IMR-90 (cell line): ENCODE measurements around the gene FAM199X. TPM values are rescaled to one million over a fixed set of nuclear protein-coding genes. Genes with fewer than 3 reads are reported as not detected.

ENCODE experiments used
- ATAC-seq: fragments of 200-7000 bp; cut with Tn5 transposase; 2 replicates; pipeline ENCODE4 v1.9.1; 2020; ENCODE audit warnings: low read depth, mild to moderate bottlenecking, moderate library complexity
- BruUV-seq: library from RNA; stranded (reverse); fragments of 400-500 nt; replicated peaks from 2 replicates; lab custom pipeline; 2021; lab: Mats Ljungman, UMichigan
- CTCF ChIA-PET: fragments of 300-600 bp; formaldehyde crosslinking; extraction: SDS; loops from one replicate; lab custom pipeline; 2021; ENCODE audit warnings: antibody characterized with exemption; lab: Yijun Ruan, JAX
- POLR2A ChIA-PET: fragments of 300-600 bp; sonication (Branson Sonifier 250); formaldehyde crosslinking; loops from one replicate; lab custom pipeline; 2022; ENCODE audit warnings: antibody characterized with exemption; ENCODE audit not compliant: unreplicated experiment; lab: Charles Lee
- DNase-seq: peaks from one replicate; pipeline ENCODE4 v3.0.0; 2013
- H2AFZ ChIP-seq: replicated peaks from 2 replicates; pipeline ENCODE3; 2013; ENCODE audit warnings: low read length, mild to moderate bottlenecking; ENCODE audit not compliant: poor library complexity
- H2AK5ac ChIP-seq: 2 replicates; pipeline ENCODE4 v1.6.1; 2013; ENCODE audit warnings: low read depth, low read length, inconsistent platforms
- H2AK9ac ChIP-seq: replicated peaks from 2 replicates; pipeline ENCODE3; 2013; ENCODE audit warnings: mild to moderate bottlenecking, low read depth, low read length, moderate library complexity; ENCODE audit not compliant: poor library complexity
- H2BK120ac ChIP-seq: 2 replicates; pipeline ENCODE4 v1.6.1; 2013; ENCODE audit warnings: low read depth, low read length, inconsistent platforms
- H2BK15ac ChIP-seq: 3 replicates; pipeline ENCODE4 v1.6.1; 2013; ENCODE audit warnings: low read depth, low read length, inconsistent platforms
- H2BK20ac ChIP-seq: 2 replicates; pipeline ENCODE4 v1.6.1; 2013; ENCODE audit warnings: low read depth, mild to moderate bottlenecking, inconsistent platforms, low read length, moderate library complexity
- H2BK5ac ChIP-seq: 2 replicates; pipeline ENCODE4 v1.6.1; 2013; ENCODE audit warnings: mild to moderate bottlenecking, low read depth, low read length, inconsistent platforms; ENCODE audit not compliant: poor library complexity, severe bottlenecking
- H3K14ac ChIP-seq: replicated peaks from 2 replicates; pipeline ENCODE4 v1.6.1; 2013; ENCODE audit warnings: low read depth, low read length, inconsistent platforms
- H3K18ac ChIP-seq: 2 replicates; pipeline ENCODE4 v1.6.1; 2013; ENCODE audit warnings: low read depth, low read length, control low read depth
- H3K23ac ChIP-seq: 2 replicates; pipeline ENCODE4 v1.6.1; 2013; ENCODE audit warnings: low read depth, low read length, inconsistent platforms
- H3K27ac ChIP-seq: 2 replicates; pipeline ENCODE4 v1.5.1; 2013; ENCODE audit warnings: mild to moderate bottlenecking, control low read depth, low read length; ENCODE audit not compliant: insufficient read depth
- H3K27me3 ChIP-seq: 2 replicates; pipeline ENCODE4 v1.6.1; 2013; ENCODE audit warnings: low read length; ENCODE audit not compliant: control insufficient read depth, insufficient read depth
- H3K36me3 ChIP-seq: 2 replicates; pipeline ENCODE4 v1.6.1; 2013; ENCODE audit warnings: low read length, mixed read lengths; ENCODE audit not compliant: control insufficient read depth, insufficient read depth
- H3K4ac ChIP-seq: 2 replicates; pipeline ENCODE4 v1.6.1; 2013; ENCODE audit warnings: low read depth, low read length, inconsistent platforms
- H3K4me1 ChIP-seq: 2 replicates; pipeline ENCODE4 v1.6.1; 2013; ENCODE audit warnings: low read length, mixed read lengths; ENCODE audit not compliant: control insufficient read depth, insufficient read depth
- H3K4me2 ChIP-seq: 2 replicates; pipeline ENCODE4 v1.6.1; 2013; ENCODE audit warnings: low read depth, mild to moderate bottlenecking, control low read depth, low read length, moderate library complexity
- H3K4me3 ChIP-seq: 2 replicates; pipeline ENCODE4 v1.5.1; 2013; ENCODE audit warnings: low read depth, mild to moderate bottlenecking, control low read depth, low read length, moderate library complexity; ENCODE audit not compliant: insufficient read depth
- H3K56ac ChIP-seq: 2 replicates; pipeline ENCODE4 v1.6.1; 2013; ENCODE audit warnings: low read length, inconsistent platforms; ENCODE audit not compliant: insufficient read depth; ENCODE audit errors: extremely low read depth
- H3K79me1 ChIP-seq, 2 experiments: 2 replicates each; pipeline ENCODE4 v1.6.1; 2013; ENCODE audit warnings: low read length in 2 of 2, inconsistent platforms in 1 of 2, low read depth in 1 of 2
- H3K9ac ChIP-seq: 2 replicates; pipeline ENCODE4 v1.6.1; 2013; ENCODE audit warnings: low read depth, low read length, control low read depth
- H3K9me1 ChIP-seq: 2 replicates; pipeline ENCODE4 v1.6.1; 2013; ENCODE audit warnings: low read length, inconsistent platforms; ENCODE audit not compliant: insufficient read depth
- H3K9me3 ChIP-seq: 2 replicates; pipeline ENCODE4 v1.6.1; 2013; ENCODE audit warnings: low read length; ENCODE audit not compliant: control insufficient read depth, insufficient read depth
- H4K20me1 ChIP-seq: 2 replicates; pipeline ENCODE4 v1.6.1; 2013; ENCODE audit warnings: low read length, inconsistent platforms; ENCODE audit not compliant: insufficient read depth
- H4K5ac ChIP-seq: 2 replicates; pipeline ENCODE4 v1.6.1; 2013; ENCODE audit warnings: mild to moderate bottlenecking, low read depth, low read length, control low read depth
- H4K8ac ChIP-seq, 2 experiments: 2 replicates each; pipeline ENCODE4 v1.6.1; 2013; ENCODE audit warnings: low read depth in 2 of 2, low read length in 2 of 2, control low read depth in 1 of 2, inconsistent platforms in 1 of 2
- H4K91ac ChIP-seq: 2 replicates; pipeline ENCODE4 v1.6.1; 2013; ENCODE audit warnings: low read depth, low read length, inconsistent platforms; ENCODE audit not compliant: insufficient read depth
- CEBPB ChIP-seq: IDR thresholded peaks from 2 replicates; pipeline ENCODE4 v1.6.1; 2012; ENCODE audit warnings: low read depth, low read length, improper control_type of control experiment
- CHD1 ChIP-seq: IDR thresholded peaks from 2 replicates; pipeline ENCODE4 v1.6.1; 2012; ENCODE audit warnings: low read depth, low read length, improper control_type of control experiment
- CTCF ChIP-seq: conservative IDR thresholded peaks from 2 replicates; pipeline ENCODE4 v1.5.1; 2012; ENCODE audit warnings: mild to moderate bottlenecking, low read depth, low read length, improper control_type of control experiment
- ELK1 ChIP-seq: fragments of 150-350 bp; IDR thresholded peaks from 2 replicates; pipeline ENCODE4 v1.6.1; 2016; ENCODE audit warnings: low read depth, mild to moderate bottlenecking, low read length, moderate library complexity, borderline replicate concordance
- FOS ChIP-seq: fragments of 150-350 bp; IDR thresholded peaks from 2 replicates; pipeline ENCODE4 v1.6.1; 2016; ENCODE audit warnings: low read depth, low read length
- MAFK ChIP-seq: IDR thresholded peaks from 2 replicates; pipeline ENCODE4 v1.6.1; 2012; ENCODE audit warnings: low read depth, low read length, improper control_type of control experiment
- MAZ ChIP-seq: IDR thresholded peaks from 2 replicates; pipeline ENCODE4 v1.6.1; 2012; ENCODE audit warnings: low read depth, mild to moderate bottlenecking, low read length, improper control_type of control experiment, moderate library complexity, borderline replicate concordance
- MXI1 ChIP-seq: IDR thresholded peaks from 2 replicates; pipeline ENCODE4 v1.6.1; 2012; ENCODE audit warnings: low read depth, mild to moderate bottlenecking, low read length, moderate library complexity, borderline replicate concordance
- NFE2L2 ChIP-seq: fragments of 150-350 bp; IDR thresholded peaks from 2 replicates; pipeline ENCODE4 v1.6.1; 2016; ENCODE audit warnings: low read depth, mild to moderate bottlenecking, low read length
- POLR2A ChIP-seq: IDR thresholded peaks from 2 replicates; pipeline ENCODE4 v1.6.1; 2012; ENCODE audit warnings: mild to moderate bottlenecking, low read depth, low read length
- RCOR1 ChIP-seq: IDR thresholded peaks from 2 replicates; pipeline ENCODE4 v1.6.1; 2012; ENCODE audit warnings: mild to moderate bottlenecking, low read length, improper control_type of control experiment; ENCODE audit not compliant: insufficient replicate concordance
- RFX5 ChIP-seq: IDR thresholded peaks from 2 replicates; pipeline ENCODE4 v1.8.0; 2012; ENCODE audit warnings: low read depth, mild to moderate bottlenecking, low read length, moderate library complexity
- SMC3 ChIP-seq: fragments of 150-350 bp; IDR thresholded peaks from 2 replicates; pipeline ENCODE4 v1.6.1; 2016; ENCODE audit warnings: low read depth, mild to moderate bottlenecking, antibody characterized with exemption, low read length, moderate library complexity
- WGBS, 2 experiments: methylation state at CpG; one replicate each; pipeline versions ENCODE4 v1.1.5 to v1.1.7; 2013; ENCODE audit warnings: missing lambda C conversion rate in 2 of 2; ENCODE audit not compliant: insufficient read length in 1 of 2; ENCODE audit errors: extremely low coverage in 2 of 2; 5-methylcytosine and 5-hydroxymethylcytosine counted together
- dilution Hi-C: fragments of 300-500 bp; cut with HindIII; formaldehyde crosslinking; loops from one replicate; pipeline ENCODE4 v1.14.3; 2018; ENCODE audit warnings: low sequenced_read_pairs; ENCODE audit not compliant: unreplicated experiment
- in situ Hi-C: fragments of 300-500 bp; cut with MboI; formaldehyde crosslinking; loops from 3 replicates; pipeline ENCODE4 v1.14.3; 2019; ENCODE audit warnings: low sequenced_read_pairs, inconsistent platforms, mixed read lengths
- intact Hi-C: fragments of 100-400 bp; cut with micrococcal nuclease; formaldehyde crosslinking; loops from 2 replicates; pipeline ENCODE4 v1.10.0; 2022
- polyA plus RNA-seq, 3 experiments: library from polyadenylated mRNA; depleted of rRNA; stranded (reverse); fragments of >200 nt; gene quantifications; 2 replicates each; pipeline ENCODE4 v1.2.3, GENCODE V29; 2012; ENCODE audit warnings: low replicate concordance in 1 of 3
- total RNA-seq: library from RNA; depleted of rRNA; stranded (reverse); fragments of >200 nt; gene quantifications from 2 replicates; pipeline ENCODE4 v1.2.3, GENCODE V29; 2012

FAM199X gene
- total and polyA plus RNA-seq, 2 of the 4 experiments (the other 2 are of a cell fraction) = 4.0 to 13.8 TPM

GRCh38 chrX:104193485-104193884 is 27.2 kb downstream of the FAM199X start:
- no TSS peak for BruUV-seq
- Histone ChIP-seq H4K20me1 (no peaks in the 10 kb centered on the region), H3K79me1 (no peaks in the 10 kb centered on the region), H4K91ac (no peak overlapping the region), H3K23ac (no peak overlapping the region), H2BK5ac (no peak overlapping the region), H3K9me3 (no peaks in the 10 kb centered on the region), H2BK120ac (no peak overlapping the region), H3K18ac (no peak overlapping the region), H3K9me1 (no peaks in the 10 kb centered on the region), H2BK15ac (no peak overlapping the region), H3K9ac (no peak overlapping the region), H3K27me3 (no peaks in the 10 kb centered on the region), H2AFZ (no peak overlapping the region), H2AK9ac (no peak overlapping the region), H3K14ac (no peak overlapping the region), H4K8ac (no peak overlapping the region), H3K36me3 (peaks cover 3% of the 10 kb centered on the region), H2BK20ac (no peak overlapping the region), H3K56ac (no peak overlapping the region), H4K5ac (no peak overlapping the region), H3K4me1 (no peaks in the 10 kb centered on the region), H3K4me3 (no peak overlapping the region), H2AK5ac (no peak overlapping the region), H3K4me2 (no peak overlapping the region), H3K4ac (no peak overlapping the region), H3K27ac (no peak overlapping the region)
- dilution Hi-C loops = no loop called here
- peak; percentile 11 for DNase-seq
- ATAC-seq = 0 out of 2 replicates have a peak, but pooled peaks have one; percentile 49
- POLR2A ChIA-PET = no interaction called here
- in situ Hi-C loops = no loop called here
- intact Hi-C loops = loop anchor here (10.0 kb wide), 2 partner anchors 151 to 1001 kb away; no protein-coding TSS in a partner anchor
- CTCF ChIA-PET = interaction anchor here (0.6 kb wide), 1 partner anchor 24 kb away, joined by 3 read pairs; no protein-coding TSS in a partner anchor
- WGBS, 2 experiments = no CpG with 5 or more reads among the region's 2 CpGs
- TF ChIP-seq MXI1 = no peak
- no peak for TF ChIP-seq NFE2L2
- no peak for TF ChIP-seq SMC3
- TF ChIP-seq RFX5 = no peak
- TF ChIP-seq CHD1 = no peak
- no peak for TF ChIP-seq MAFK
- TF ChIP-seq CEBPB = no peak
- no peak for TF ChIP-seq RCOR1
- TF ChIP-seq CTCF = no peak
- TF ChIP-seq FOS = no peak
- TF ChIP-seq POLR2A = no peak
- TF ChIP-seq ELK1 = no peak
- TF ChIP-seq MAZ = no peak
